HepG2 (cell line): ENCODE data around the gene SCN8A. TPM values are rescaled to one million over a fixed set of nuclear protein-coding genes. Genes with fewer than 3 reads are reported as not detected.

ENCODE experiments used
- ARID2 ChIP-seq: sonication (generic); formaldehyde crosslinking; IDR thresholded peaks from 2 replicates; pipeline ENCODE4 v1.8.1; 2022; ENCODE audit warnings: mild to moderate bottlenecking, missing genetic modification reagents, borderline replicate concordance
- MLXIP ChIP-seq: sonication (generic); formaldehyde crosslinking; IDR thresholded peaks from 2 replicates; pipeline ENCODE4 v1.9.0; 2021; ENCODE audit warnings: missing genetic modification reagents, borderline replicate concordance
- SSRP1 ChIP-seq: IDR thresholded peaks from 2 replicates; pipeline ENCODE4 v1.6.1; 2016; ENCODE audit warnings: control low read depth
- ZIK1 ChIP-seq: sonication (generic); formaldehyde crosslinking; IDR thresholded peaks from 2 replicates; pipeline ENCODE4 v1.5.0; 2020; ENCODE audit warnings: mild to moderate bottlenecking, low read depth, missing genetic modification reagents, borderline replicate concordance
- ZNF142 ChIP-seq: sonication (generic); formaldehyde crosslinking; IDR thresholded peaks from 2 replicates; pipeline ENCODE4 v1.4.0; 2020; ENCODE audit warnings: missing genetic modification reagents
- ZNF225 ChIP-seq: sonication (generic); formaldehyde crosslinking; IDR thresholded peaks from 2 replicates; pipeline ENCODE4 v1.4.0; 2020; ENCODE audit warnings: mild to moderate bottlenecking, missing genetic modification reagents
- ZNF629 ChIP-seq: sonication (generic); formaldehyde crosslinking; conservative IDR thresholded peaks from 2 replicates; pipeline ENCODE4 v1.5.0; 2020; ENCODE audit warnings: missing genetic modification reagents
- polyA plus RNA-seq, 8 experiments: library from polyadenylated mRNA; depleted of rRNA in 3 of 8; stranded (reverse) in 7 of 8; unstranded in 1 of 8; fragments of >200 nt; fragmentation: Illumina TruSeq in 4 of 8; extraction: Trizol in 4 of 8; gene quantifications; 2 replicates each; pipeline versions ENCODE4 v1.2.1 to v1.2.3, GENCODE V29; 2011 to 2016; ENCODE audit warnings: low read depth in 4 of 8, missing spikeins in 1 of 8, mixed read lengths in 1 of 8; ENCODE audit not compliant: insufficient read depth in 1 of 8
- total RNA-seq, 5 experiments: library from RNA; depleted of rRNA; stranded (reverse); fragments of >200 nt; fragmentation: Illumina TruSeq; extraction: Trizol; gene quantifications; 2 replicates each; pipeline ENCODE4 v1.2.3, GENCODE V29; 2016; ENCODE audit warnings: low read depth in 1 of 5
- TF ChIP-seq, protein P1 (sequence below): IDR thresholded peaks from 2 replicates; pipeline ENCODE4 v1.6.1; 2016; ENCODE audit warnings: low read depth, missing genetic modification reagents, missing compliant biosample characterization
- TF ChIP-seq, protein P2 (sequence below): sonication (generic); formaldehyde crosslinking; conservative IDR thresholded peaks from 2 replicates; pipeline ENCODE4 v1.4.0; 2020; ENCODE audit warnings: missing genetic modification reagents

Gene SCN8A
- total and polyA plus RNA-seq, 2 of the 13 experiments (the other 11 are each of a cell fraction or from before 2014, with no cell fraction given): 0.57 to 1.4 TPM

GRCh38 chr12:51590347-51591015 is 552 bp upstream of the SCN8A start (continued):
- TF ChIP-seq ZNF142 (CRISPR knock-in tag) (peak; percentile 56; the same call in 1 of the 2 replicates), ARID2 (no peak), ZNF225 (CRISPR knock-in tag) (no peak), MLXIP (CRISPR knock-in tag) (no peak), ZIK1 (CRISPR knock-in tag) (peak; percentile 17; the same call in 1 of the 2 replicates), SSRP1 (CRISPR knock-in tag) (no peak), ZNF629 (peak; percentile 97)
- TF ChIP-seq, protein P1, sequence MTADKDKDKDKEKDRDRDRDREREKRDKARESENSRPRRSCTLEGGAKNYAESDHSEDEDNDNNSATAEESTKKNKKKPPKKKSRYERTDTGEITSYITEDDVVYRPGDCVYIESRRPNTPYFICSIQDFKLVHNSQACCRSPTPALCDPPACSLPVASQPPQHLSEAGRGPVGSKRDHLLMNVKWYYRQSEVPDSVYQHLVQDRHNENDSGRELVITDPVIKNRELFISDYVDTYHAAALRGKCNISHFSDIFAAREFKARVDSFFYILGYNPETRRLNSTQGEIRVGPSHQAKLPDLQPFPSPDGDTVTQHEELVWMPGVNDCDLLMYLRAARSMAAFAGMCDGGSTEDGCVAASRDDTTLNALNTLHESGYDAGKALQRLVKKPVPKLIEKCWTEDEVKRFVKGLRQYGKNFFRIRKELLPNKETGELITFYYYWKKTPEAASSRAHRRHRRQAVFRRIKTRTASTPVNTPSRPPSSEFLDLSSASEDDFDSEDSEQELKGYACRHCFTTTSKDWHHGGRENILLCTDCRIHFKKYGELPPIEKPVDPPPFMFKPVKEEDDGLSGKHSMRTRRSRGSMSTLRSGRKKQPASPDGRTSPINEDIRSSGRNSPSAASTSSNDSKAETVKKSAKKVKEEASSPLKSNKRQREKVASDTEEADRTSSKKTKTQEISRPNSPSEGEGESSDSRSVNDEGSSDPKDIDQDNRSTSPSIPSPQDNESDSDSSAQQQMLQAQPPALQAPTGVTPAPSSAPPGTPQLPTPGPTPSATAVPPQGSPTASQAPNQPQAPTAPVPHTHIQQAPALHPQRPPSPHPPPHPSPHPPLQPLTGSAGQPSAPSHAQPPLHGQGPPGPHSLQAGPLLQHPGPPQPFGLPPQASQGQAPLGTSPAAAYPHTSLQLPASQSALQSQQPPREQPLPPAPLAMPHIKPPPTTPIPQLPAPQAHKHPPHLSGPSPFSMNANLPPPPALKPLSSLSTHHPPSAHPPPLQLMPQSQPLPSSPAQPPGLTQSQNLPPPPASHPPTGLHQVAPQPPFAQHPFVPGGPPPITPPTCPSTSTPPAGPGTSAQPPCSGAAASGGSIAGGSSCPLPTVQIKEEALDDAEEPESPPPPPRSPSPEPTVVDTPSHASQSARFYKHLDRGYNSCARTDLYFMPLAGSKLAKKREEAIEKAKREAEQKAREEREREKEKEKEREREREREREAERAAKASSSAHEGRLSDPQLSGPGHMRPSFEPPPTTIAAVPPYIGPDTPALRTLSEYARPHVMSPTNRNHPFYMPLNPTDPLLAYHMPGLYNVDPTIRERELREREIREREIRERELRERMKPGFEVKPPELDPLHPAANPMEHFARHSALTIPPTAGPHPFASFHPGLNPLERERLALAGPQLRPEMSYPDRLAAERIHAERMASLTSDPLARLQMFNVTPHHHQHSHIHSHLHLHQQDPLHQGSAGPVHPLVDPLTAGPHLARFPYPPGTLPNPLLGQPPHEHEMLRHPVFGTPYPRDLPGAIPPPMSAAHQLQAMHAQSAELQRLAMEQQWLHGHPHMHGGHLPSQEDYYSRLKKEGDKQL (CRISPR knock-in tag): no peak
- TF ChIP-seq, protein P2, sequence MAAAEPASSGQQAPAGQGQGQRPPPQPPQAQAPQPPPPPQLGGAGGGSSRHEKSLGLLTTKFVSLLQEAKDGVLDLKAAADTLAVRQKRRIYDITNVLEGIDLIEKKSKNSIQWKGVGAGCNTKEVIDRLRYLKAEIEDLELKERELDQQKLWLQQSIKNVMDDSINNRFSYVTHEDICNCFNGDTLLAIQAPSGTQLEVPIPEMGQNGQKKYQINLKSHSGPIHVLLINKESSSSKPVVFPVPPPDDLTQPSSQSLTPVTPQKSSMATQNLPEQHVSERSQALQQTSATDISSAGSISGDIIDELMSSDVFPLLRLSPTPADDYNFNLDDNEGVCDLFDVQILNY (CRISPR knock-in tag): no peak
